Right lung (tissue), 5 donors: Measurements from ENCODE around the gene ARHGAP26. TPM values are rescaled to one million over a fixed set of nuclear protein-coding genes. Genes with fewer than 3 reads are reported as not detected.

ENCODE experiments used
- DNase-seq, 2 donors: peaks; one replicate each; pipeline ENCODE4 v3.0.0-alpha.2; 2013
- polyA plus RNA-seq, 5 donors: library from polyadenylated mRNA; unstranded; fragments of 120-200 nt; gene quantifications; one replicate each; pipeline versions ENCODE4 v1.2.1 to v1.2.3, GENCODE V29; 2013; ENCODE audit warnings: inconsistent platforms in 1 of 5, low replicate concordance in 1 of 5; ENCODE audit not compliant: insufficient read length in 5 of 5, insufficient read depth in 1 of 5

ARHGAP26 gene
- polyA plus RNA-seq, 5 donors: 7.8 to 16.4 (median 14.2) TPM

GRCh38 chr5:142872217-142872616 lies 102.0 kb downstream of the ARHGAP26 start:
- no peak for DNase-seq

GRCh38 chr5:142872795-142873194 lies 102.6 kb downstream of the ARHGAP26 start:
- DNase-seq: no peak

GRCh38 chr5:142873831-142874230 lies 103.7 kb downstream of the ARHGAP26 start:
- no peak for DNase-seq

- DNase-seq: no peak
Observed at GRCh38 chr5:142874540-142874939, 104.4 kb downstream of the ARHGAP26 start.

- DNase-seq: no peak
Observed at GRCh38 chr5:142875936-142876335, 105.8 kb downstream of the ARHGAP26 start.

- DNase-seq: no peak
Observed at GRCh38 chr5:142876817-142877216, 106.6 kb downstream of the ARHGAP26 start.

- no peak for DNase-seq
Observed at GRCh38 chr5:142878111-142878510, 107.9 kb downstream of the ARHGAP26 start.

- DNase-seq: no peak
Observed at GRCh38 chr5:142878638-142879037, 108.5 kb downstream of the ARHGAP26 start.

- DNase-seq: no peak
Observed at GRCh38 chr5:142881076-142881783, 111.1 kb downstream of the ARHGAP26 start.

GRCh38 chr5:142881784-142882126 lies 111.6 kb downstream of the ARHGAP26 start:
- DNase-seq: no peak

GRCh38 chr5:142883025-142883424 lies 112.8 kb downstream of the ARHGAP26 start:
- no peak for DNase-seq

- DNase-seq: no peak
Observed at GRCh38 chr5:142883438-142883837, 113.3 kb downstream of the ARHGAP26 start.

GRCh38 chr5:142884029-142884428 lies 113.9 kb downstream of the ARHGAP26 start:
- DNase-seq: no peak

- DNase-seq: no peak
Observed at GRCh38 chr5:142886211-142886610, 116.0 kb downstream of the ARHGAP26 start.

GRCh38 chr5:142886956-142887355 lies 116.8 kb downstream of the ARHGAP26 start:
- no peak for DNase-seq

- DNase-seq: no peak
Observed at GRCh38 chr5:142888469-142889085, 118.4 kb downstream of the ARHGAP26 start.

- DNase-seq: no peak
Observed at GRCh38 chr5:142892021-142892420, 121.8 kb downstream of the ARHGAP26 start.

- DNase-seq: no peak
Observed at GRCh38 chr5:142894315-142894714, 124.1 kb downstream of the ARHGAP26 start.

GRCh38 chr5:142894749-142895148 lies 124.6 kb downstream of the ARHGAP26 start:
- DNase-seq: no peak

- no peak for DNase-seq
Observed at GRCh38 chr5:142896325-142897007, 126.3 kb downstream of the ARHGAP26 start.

- DNase-seq: no peak
Observed at GRCh38 chr5:142897328-142897727, 127.2 kb downstream of the ARHGAP26 start.

GRCh38 chr5:142900927-142901326 lies 130.8 kb downstream of the ARHGAP26 start:
- DNase-seq: no peak
